DND-41 (cell line): Measurements from ENCODE around the gene RNF213.

Experiments used
- EZH2 ChIP-seq: IDR thresholded peaks from 3 replicates; pipeline ENCODE4 v1.6.1; 2012; ENCODE audit warnings: borderline replicate concordance, low read depth, mild to moderate bottlenecking, moderate library complexity, low read length, inconsistent platforms; ENCODE audit not compliant: severe bottlenecking
- TF ChIP-seq, protein P1 (sequence below): IDR thresholded peaks from 2 replicates; pipeline ENCODE4 v1.5.1; 2012; ENCODE audit warnings: borderline replicate concordance, low read length, moderate library complexity, mild to moderate bottlenecking; ENCODE audit not compliant: poor library complexity, severe bottlenecking; ENCODE audit errors: extremely low read depth

DNA sequence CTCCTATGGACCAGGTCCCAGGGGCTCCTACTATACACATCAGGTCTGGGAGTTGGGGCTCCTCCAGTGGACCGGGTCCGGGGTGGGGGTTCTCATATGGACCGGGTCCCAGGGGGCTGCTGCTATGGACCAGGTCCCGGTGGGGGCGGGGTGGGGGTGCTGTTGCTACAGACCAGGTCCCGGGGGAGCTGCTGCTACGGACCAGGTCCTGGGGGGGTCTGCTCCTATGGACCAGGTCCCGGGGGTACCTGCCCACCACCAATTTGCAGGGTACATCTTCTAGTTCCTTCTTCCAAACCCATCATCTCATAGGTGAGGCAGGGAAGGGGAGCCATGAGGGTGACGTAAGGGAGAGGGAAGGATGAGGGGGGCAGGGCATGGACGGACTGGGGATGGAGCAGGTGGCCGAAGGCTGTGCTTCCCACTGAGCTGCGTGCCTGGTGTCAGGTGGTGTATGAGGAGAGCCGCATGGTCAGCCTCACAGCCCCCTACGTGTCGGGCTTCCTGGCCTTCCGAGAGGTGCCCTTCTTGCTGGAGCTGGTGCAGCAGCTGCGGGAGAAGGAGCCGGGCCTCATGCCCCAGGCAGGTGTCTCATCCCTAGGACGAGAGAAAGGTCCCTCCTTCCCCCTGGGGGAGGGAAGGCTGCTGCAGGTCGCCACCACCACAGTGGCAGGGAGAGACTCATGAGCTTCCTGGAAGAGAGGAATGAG lies 160.9 kb downstream of the RNF213 start:
- TF ChIP-seq, protein P1, sequence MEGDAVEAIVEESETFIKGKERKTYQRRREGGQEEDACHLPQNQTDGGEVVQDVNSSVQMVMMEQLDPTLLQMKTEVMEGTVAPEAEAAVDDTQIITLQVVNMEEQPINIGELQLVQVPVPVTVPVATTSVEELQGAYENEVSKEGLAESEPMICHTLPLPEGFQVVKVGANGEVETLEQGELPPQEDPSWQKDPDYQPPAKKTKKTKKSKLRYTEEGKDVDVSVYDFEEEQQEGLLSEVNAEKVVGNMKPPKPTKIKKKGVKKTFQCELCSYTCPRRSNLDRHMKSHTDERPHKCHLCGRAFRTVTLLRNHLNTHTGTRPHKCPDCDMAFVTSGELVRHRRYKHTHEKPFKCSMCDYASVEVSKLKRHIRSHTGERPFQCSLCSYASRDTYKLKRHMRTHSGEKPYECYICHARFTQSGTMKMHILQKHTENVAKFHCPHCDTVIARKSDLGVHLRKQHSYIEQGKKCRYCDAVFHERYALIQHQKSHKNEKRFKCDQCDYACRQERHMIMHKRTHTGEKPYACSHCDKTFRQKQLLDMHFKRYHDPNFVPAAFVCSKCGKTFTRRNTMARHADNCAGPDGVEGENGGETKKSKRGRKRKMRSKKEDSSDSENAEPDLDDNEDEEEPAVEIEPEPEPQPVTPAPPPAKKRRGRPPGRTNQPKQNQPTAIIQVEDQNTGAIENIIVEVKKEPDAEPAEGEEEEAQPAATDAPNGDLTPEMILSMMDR, result no peak
- no peak for TF ChIP-seq EZH2
